Measurements from ENCODE around the gene CDK7. TPM values are rescaled to one million over a fixed set of nuclear protein-coding genes. Genes with fewer than 3 reads are reported as not detected.

Gene CDK7
- polyA plus RNA-seq (2013, experiment 1 of 2): 63.6 TPM
- polyA plus RNA-seq (2013, experiment 2 of 2): 57.1 TPM

GRCh38 chr5:69234457-69235268 is at the start of gene CDK7:
Gene CDK7, plus strand, starts transcription at chr5:69234886. Its CDS starts 90 bp downstream, at chr5:69234976.
- Histone ChIP-seq H2BK120ac (ENCODE audit: low read depth, low read length) (no peak within 1 kb of the TSS), H3K9me3 (ENCODE audit: control insufficient read depth, low read length) (no peaks in the 10 kb centered on the region), H3K18ac (ENCODE audit: low read depth in 1 of 2, low read length in 2 of 2) (peak within 1 kb of the TSS; percentile 81 to 92), H2AK5ac (ENCODE audit: low read length, severe bottlenecking) (no peak within 1 kb of the TSS), H3K27ac (ENCODE audit: low read length, poor library complexity, severe bottlenecking) (peak within 1 kb of the TSS; percentile 88), H3K4me3 (ENCODE audit: insufficient read depth in 1 of 2, low read depth in 1 of 2, low read length in 2 of 2) (peak within 1 kb of the TSS; percentile 81 to 94), H3K79me1 (replicated peaks; ENCODE audit: low read length, poor library complexity, severe bottlenecking) (peaks cover 3% of the 10 kb centered on the region), H2AFZ (ENCODE audit: low read depth, low read length) (peak within 1 kb of the TSS; percentile 94), H4K91ac (ENCODE audit: low read length) (peak within 1 kb of the TSS; percentile 87), H2BK15ac (ENCODE audit: low read depth, poor library complexity, severe bottlenecking) (no peak within 1 kb of the TSS), H3K27me3 (ENCODE audit: control insufficient read depth in 1 of 2, insufficient read depth in 1 of 2, low read length in 2 of 2) (no peaks in the 10 kb centered on the region), H4K8ac (ENCODE audit: low read length) (peak within 1 kb of the TSS; percentile 94), H3K36me3 (ENCODE audit: control insufficient read depth in 1 of 2, insufficient read depth in 2 of 2, low read depth in 1 of 2, low read length in 2 of 2) (peaks cover 11 to 24% of the 10 kb centered on the region in 2 experiments), H3K23ac (ENCODE audit: low read length in 2 of 2) (peak within 1 kb of the TSS in 1 of 2 experiments; percentile 92), H3K9ac (ENCODE audit: low read length) (peak within 1 kb of the TSS; percentile 93), H2BK5ac (ENCODE audit: low read depth, low read length, poor library complexity, severe bottlenecking) (peak within 1 kb of the TSS; percentile 92), H3K4me2 (ENCODE audit: low read length, poor library complexity, severe bottlenecking) (peak within 1 kb of the TSS; percentile 76), H3K14ac (ENCODE audit: low read length in 2 of 2) (peak within 1 kb of the TSS in 1 of 2 experiments; percentile 89), H3K4me1 (ENCODE audit: control insufficient read depth, insufficient read depth, low read depth, low read length) (peaks cover 14% of the 10 kb centered on the region), H3K4ac (ENCODE audit: low read depth in 1 of 2, low read length in 2 of 2) (peak within 1 kb of the TSS in 1 of 2 experiments; percentile 60), H2BK12ac (ENCODE audit: low read length in 2 of 2) (no peak within 1 kb of the TSS)
- under 1% methylated on average over 49 of the region's 49 CpGs for WGBS
- peak; percentile 93 for DNase-seq

- Histone ChIP-seq H3K23ac (ENCODE audit: low read length in 2 of 2) (no peak overlapping the region), H2BK15ac (ENCODE audit: low read depth, poor library complexity, severe bottlenecking) (no peak overlapping the region), H4K8ac (ENCODE audit: low read length) (no peak overlapping the region), H3K4ac (ENCODE audit: low read depth in 1 of 2, low read length in 2 of 2) (no peak overlapping the region), H2BK120ac (ENCODE audit: low read depth, low read length) (no peak overlapping the region), H3K79me1 (replicated peaks; ENCODE audit: low read length, poor library complexity, severe bottlenecking) (peaks cover 12% of the 10 kb centered on the region), H3K4me3 (ENCODE audit: insufficient read depth in 1 of 2, low read depth in 1 of 2, low read length in 2 of 2) (no peak overlapping the region), H3K4me1 (ENCODE audit: control insufficient read depth, insufficient read depth, low read depth, low read length) (peaks cover 10% of the 10 kb centered on the region), H2BK12ac (ENCODE audit: low read length in 2 of 2) (no peak overlapping the region), H3K4me2 (ENCODE audit: low read length, poor library complexity, severe bottlenecking) (no peak overlapping the region), H2AFZ (ENCODE audit: low read depth, low read length) (no peak overlapping the region), H3K18ac (ENCODE audit: low read depth in 1 of 2, low read length in 2 of 2) (no peak overlapping the region), H3K27ac (ENCODE audit: low read length, poor library complexity, severe bottlenecking) (no peak overlapping the region), H3K27me3 (ENCODE audit: control insufficient read depth in 1 of 2, insufficient read depth in 1 of 2, low read length in 2 of 2) (no peaks in the 10 kb centered on the region), H3K36me3 (ENCODE audit: control insufficient read depth in 1 of 2, insufficient read depth in 2 of 2, low read depth in 1 of 2, low read length in 2 of 2) (no peaks in the 10 kb centered on the region), H2BK5ac (ENCODE audit: low read depth, low read length, poor library complexity, severe bottlenecking) (no peak overlapping the region), H4K91ac (ENCODE audit: low read length) (no peak overlapping the region), H3K9ac (ENCODE audit: low read length) (no peak overlapping the region), H3K9me3 (ENCODE audit: control insufficient read depth, low read length) (no peaks in the 10 kb centered on the region), H3K14ac (ENCODE audit: low read length in 2 of 2) (no peak overlapping the region), H2AK5ac (ENCODE audit: low read length, severe bottlenecking) (no peak overlapping the region)
- WGBS: 97% methylated on average over 2 of the region's 2 CpGs
- DNase-seq: no peak
Observed at GRCh38 chr5:69187342-69187741, 47.3 kb upstream of the CDK7 start.

- DNase-seq: no peak
- no peaks in the 10 kb centered on the region for H3K27me3 ChIP-seq (ENCODE audit: control insufficient read depth in 1 of 2, insufficient read depth in 1 of 2, low read length in 2 of 2)
- H2BK5ac ChIP-seq (ENCODE audit: low read depth, low read length, poor library complexity, severe bottlenecking): peak overlapping the region; percentile 62
- H3K18ac ChIP-seq (ENCODE audit: low read depth in 1 of 2, low read length in 2 of 2): peak overlapping the region; percentile 80 to 89
- peaks cover 10% of the 10 kb centered on the region for H3K4me1 ChIP-seq (ENCODE audit: control insufficient read depth, insufficient read depth, low read depth, low read length)
- peak overlapping the region; percentile 80 for H4K91ac ChIP-seq (ENCODE audit: low read length)
- H2BK120ac ChIP-seq (ENCODE audit: low read depth, low read length): no peak overlapping the region
- H3K27ac ChIP-seq (ENCODE audit: low read length, poor library complexity, severe bottlenecking): peak overlapping the region; percentile 93
- peak overlapping the region; percentile 89 for H4K8ac ChIP-seq (ENCODE audit: low read length)
- H3K9ac ChIP-seq (ENCODE audit: low read length): peak overlapping the region; percentile 95
- peak overlapping the region; percentile 100 for H3K4me2 ChIP-seq (ENCODE audit: low read length, poor library complexity, severe bottlenecking)
- no peak overlapping the region for H2BK12ac ChIP-seq (ENCODE audit: low read length in 2 of 2)
- H3K79me1 ChIP-seq (replicated peaks; ENCODE audit: low read length, poor library complexity, severe bottlenecking): peaks cover 12% of the 10 kb centered on the region
- H2AK5ac ChIP-seq (ENCODE audit: low read length, severe bottlenecking): peak overlapping the region; percentile 49
- H3K36me3 ChIP-seq (ENCODE audit: control insufficient read depth in 1 of 2, insufficient read depth in 2 of 2, low read depth in 1 of 2, low read length in 2 of 2): no peaks in the 10 kb centered on the region
- H3K4me3 ChIP-seq (ENCODE audit: insufficient read depth in 1 of 2, low read depth in 1 of 2, low read length in 2 of 2): peak overlapping the region; percentile 76 to 86
- H3K9me3 ChIP-seq (ENCODE audit: control insufficient read depth, low read length): no peaks in the 10 kb centered on the region
- no peak overlapping the region for H3K23ac ChIP-seq (ENCODE audit: low read length in 2 of 2)
- H3K14ac ChIP-seq (ENCODE audit: low read length in 2 of 2): peak overlapping the region in 1 of 2 experiments; percentile 6
- WGBS: 28% methylated on average over 8 of the region's 8 CpGs
- no peak overlapping the region for H2BK15ac ChIP-seq (ENCODE audit: low read depth, poor library complexity, severe bottlenecking)
- H2AFZ ChIP-seq (ENCODE audit: low read depth, low read length): peak overlapping the region; percentile 82
- H3K4ac ChIP-seq (ENCODE audit: low read depth in 1 of 2, low read length in 2 of 2): peak overlapping the region; percentile 57 to 84
Observed at GRCh38 chr5:69188811-69189161, 45.9 kb upstream of the CDK7 start.
